Measurements from ENCODE around the gene ACER2. TPM values are rescaled to one million over a fixed set of nuclear protein-coding genes. Genes with fewer than 3 reads are reported as not detected.
"Not testable (repeated sequence)": the region's sequence is repeated elsewhere in the genome, so short reads cannot be mapped to it uniquely, and the experiment has no call there.

Gene ACER2
- 1.5 and 2.3 TPM in 2 replicates for total RNA-seq (2014; rRNA removed; shearing (Covaris generic))

GRCh38 chr9:19408693-19409400 is at the start of gene ACER2:
Gene ACER2, plus strand, starts transcription at chr9:19409009. Its CDS starts 76 bp downstream, at chr9:19409085.
- DNase-seq (ENCODE audit: low read depth), result peak; percentile 90

- no peak for DNase-seq (ENCODE audit: low read depth)
Measured at GRCh38 chr9:19369107-19369506, 39.7 kb upstream of the ACER2 start.

GRCh38 chr9:19371942-19372341 is 36.9 kb upstream of the ACER2 start:
- DNase-seq (ENCODE audit: low read depth), result peak; percentile 8

GRCh38 chr9:19372567-19372966 is 36.2 kb upstream of the ACER2 start:
- DNase-seq (ENCODE audit: low read depth), result no peak

GRCh38 chr9:19373527-19373926 is 35.3 kb upstream of the ACER2 start:
- no peak for DNase-seq (ENCODE audit: low read depth)

- no peak for DNase-seq (ENCODE audit: low read depth)
Measured at GRCh38 chr9:19375538-19375937, 33.3 kb upstream of the ACER2 start.

GRCh38 chr9:19376931-19377330 is 31.9 kb upstream of the ACER2 start:
- no peak for DNase-seq (ENCODE audit: low read depth)

- DNase-seq (ENCODE audit: low read depth), result no peak
Measured at GRCh38 chr9:19378164-19378563, 30.6 kb upstream of the ACER2 start.

GRCh38 chr9:19378647-19379046 is 30.2 kb upstream of the ACER2 start:
- DNase-seq (ENCODE audit: low read depth), result no peak

- DNase-seq (ENCODE audit: low read depth), result no peak
Measured at GRCh38 chr9:19379283-19379682, 29.5 kb upstream of the ACER2 start.

GRCh38 chr9:19379697-19380046 is 29.1 kb upstream of the ACER2 start:
- no peak for DNase-seq (ENCODE audit: low read depth)

- no peak for DNase-seq (ENCODE audit: low read depth)
Measured at GRCh38 chr9:19380826-19381075, 28.1 kb upstream of the ACER2 start.

GRCh38 chr9:19381656-19382055 is 27.2 kb upstream of the ACER2 start:
- DNase-seq (ENCODE audit: low read depth), result peak; percentile 8

GRCh38 chr9:19385212-19385611 is 23.6 kb upstream of the ACER2 start:
- DNase-seq (ENCODE audit: low read depth), result not testable (repeated sequence)

GRCh38 chr9:19385786-19386501 is 22.9 kb upstream of the ACER2 start:
- DNase-seq (ENCODE audit: low read depth), result no peak

GRCh38 chr9:19386502-19387044 is 22.2 kb upstream of the ACER2 start:
- no peak for DNase-seq (ENCODE audit: low read depth)

- no peak for DNase-seq (ENCODE audit: low read depth)
Measured at GRCh38 chr9:19387317-19387716, 21.5 kb upstream of the ACER2 start.

GRCh38 chr9:19389539-19389938 is 19.3 kb upstream of the ACER2 start:
- not testable (repeated sequence) for DNase-seq (ENCODE audit: low read depth)

GRCh38 chr9:19397845-19398244 is 11.0 kb upstream of the ACER2 start:
- DNase-seq (ENCODE audit: low read depth), result no peak

GRCh38 chr9:19403231-19403630 is 5.6 kb upstream of the ACER2 start:
- not testable (repeated sequence) for DNase-seq (ENCODE audit: low read depth)

GRCh38 chr9:19404283-19405075 is 4.3 kb upstream of the ACER2 start:
- DNase-seq (ENCODE audit: low read depth), result no peak

GRCh38 chr9:19405771-19406170 is 3.0 kb upstream of the ACER2 start:
- no peak for DNase-seq (ENCODE audit: low read depth)

GRCh38 chr9:19408316-19408692 is 505 bp upstream of the ACER2 start:
- DNase-seq (ENCODE audit: low read depth), result peak; percentile 58
